HepG2 (cell line): ENCODE data around the gene ZNF17. TPM values are rescaled to one million over a fixed set of nuclear protein-coding genes. Genes with fewer than 3 reads are reported as not detected.
A peak's percentile ranks its signal among the peaks of the same experiment; 100 is the strongest.

Experiments
- AHDC1 ChIP-seq: sonication (generic); formaldehyde crosslinking; IDR thresholded peaks from 2 replicates; pipeline ENCODE4 v1.5.1; 2020; ENCODE audit warnings: mild to moderate bottlenecking, missing genetic modification reagents, borderline replicate concordance
- CHD4 ChIP-seq: fragments of 200-600 bp; sonication (generic); IDR thresholded peaks from 2 replicates; pipeline ENCODE4 v1.7.0; 2017; ENCODE audit warnings: mild to moderate bottlenecking, low read length, borderline replicate concordance
- GATAD1 ChIP-seq: IDR thresholded peaks from 2 replicates; pipeline ENCODE4 v1.6.1; 2016; ENCODE audit warnings: missing genetic modification reagents, missing compliant biosample characterization
- KAT8 ChIP-seq: IDR thresholded peaks from 2 replicates; pipeline ENCODE4 v1.6.1; 2016; ENCODE audit warnings: missing genetic modification reagents, missing compliant biosample characterization
- KDM3A ChIP-seq: IDR thresholded peaks from 2 replicates; pipeline ENCODE4 v1.6.1; 2018; ENCODE audit warnings: low read depth, missing compliant biosample characterization
- NFYC ChIP-seq: IDR thresholded peaks from 2 replicates; pipeline ENCODE4 v1.6.1; 2016; ENCODE audit warnings: missing genetic modification reagents, missing compliant biosample characterization
- NKX3-1 ChIP-seq: sonication (generic); formaldehyde crosslinking; IDR thresholded peaks from 2 replicates; pipeline ENCODE4 v1.5.0; 2020; ENCODE audit warnings: missing genetic modification reagents
- STAT6 ChIP-seq: sonication (generic); formaldehyde crosslinking; IDR thresholded peaks from 2 replicates; pipeline ENCODE4 v1.4.0; 2020; ENCODE audit warnings: missing genetic modification reagents, mild to moderate bottlenecking, borderline replicate concordance
- ZBTB25 ChIP-seq: IDR thresholded peaks from 2 replicates; pipeline ENCODE4 v1.6.1; 2018; ENCODE audit warnings: missing genetic modification reagents
- ZFP82 ChIP-seq: sonication (generic); formaldehyde crosslinking; IDR thresholded peaks from 2 replicates; pipeline ENCODE4 v1.5.1; 2020; ENCODE audit warnings: mild to moderate bottlenecking, missing genetic modification reagents, borderline replicate concordance
- ZNF710 ChIP-seq: sonication (generic); formaldehyde crosslinking; IDR thresholded peaks from 2 replicates; pipeline ENCODE4 v1.5.0; 2020; ENCODE audit warnings: mild to moderate bottlenecking, missing genetic modification reagents, borderline replicate concordance
- ZNF713 ChIP-seq: sonication (generic); formaldehyde crosslinking; IDR thresholded peaks from 2 replicates; pipeline ENCODE4 v1.4.0; 2020; ENCODE audit warnings: mild to moderate bottlenecking, missing genetic modification reagents
- polyA plus RNA-seq, 8 experiments: library from polyadenylated mRNA; depleted of rRNA in 3 of 8; stranded (reverse) in 7 of 8; unstranded in 1 of 8; fragments of >200 nt; fragmentation: Illumina TruSeq in 4 of 8; extraction: Trizol in 4 of 8; gene quantifications; 2 replicates each; pipeline versions ENCODE4 v1.2.1 to v1.2.3, GENCODE V29; 2011 to 2016; ENCODE audit warnings: low read depth in 4 of 8, missing spikeins in 1 of 8, mixed read lengths in 1 of 8; ENCODE audit not compliant: insufficient read depth in 1 of 8
- total RNA-seq, 5 experiments: library from RNA; depleted of rRNA; stranded (reverse); fragments of >200 nt; fragmentation: Illumina TruSeq; extraction: Trizol; gene quantifications; 2 replicates each; pipeline ENCODE4 v1.2.3, GENCODE V29; 2016; ENCODE audit warnings: low read depth in 1 of 5

The ZNF17 gene
- total and polyA plus RNA-seq, 2 of the 13 experiments (the other 11 are each of a cell fraction or from before 2014, with no cell fraction given) = 3.7 to 10.1 TPM

GRCh38 chr19:57362997-57363687, 47.8 kb upstream of the ZNF17 start, which contains the start of the genes TRAPPC2B and ZNF547 (continued):
- TF ChIP-seq STAT6 (peak; percentile 65; the same call in 1 of the 2 replicates), NKX3-1 (CRISPR knock-in tag) (no peak), ZNF713 (CRISPR knock-in tag) (no peak), NFYC (CRISPR knock-in tag) (peak; percentile 92), GATAD1 (CRISPR knock-in tag) (peak; percentile 95), CHD4 (no peak), KDM3A (no peak; the same call in 1 of the 2 replicates), ZFP82 (no peak), ZBTB25 (CRISPR knock-in tag) (peak; percentile 62), ZNF710 (CRISPR knock-in tag) (no peak), AHDC1 (CRISPR knock-in tag) (no peak), KAT8 (peak; percentile 98)
